Right atrium auricular region (tissue), 2 donors: ENCODE results near the gene PTPRD. TPM values are rescaled to one million over a fixed set of nuclear protein-coding genes. Genes with fewer than 3 reads are reported as not detected.

Experiments used
- DNase-seq: peaks from one replicate; pipeline ENCODE4 v3.0.0-alpha.2; 2019; ENCODE audit warnings: low spot score
- H3K27ac ChIP-seq, 2 donors: fragments of 200-600 bp; sonication (generic); 1 replicate in 1 of 2; 2 replicates in 1 of 2; pipeline ENCODE4 v1.5.1; 2016 to 2019
- H3K27me3 ChIP-seq, 2 donors: fragments of 200-600 bp; sonication (generic); one replicate each; pipeline versions ENCODE4 v1.5.1 to v1.6.0; 2017 to 2019
- H3K36me3 ChIP-seq: fragments of 200-600 bp; sonication (generic); one replicate; pipeline ENCODE4 v1.5.1; 2016
- H3K4me1 ChIP-seq, 2 donors: fragments of 200-600 bp; sonication (generic); one replicate each; pipeline versions ENCODE4 v1.5.1 to v1.6.0; 2017 to 2019
- H3K4me3 ChIP-seq, 2 donors: fragments of 200-600 bp; sonication (generic); 1 replicate in 1 of 2; 2 replicates in 1 of 2; pipeline ENCODE4 v1.5.1; 2017 to 2019; ENCODE audit warnings: mild to moderate bottlenecking in 1 of 2, moderate library complexity in 1 of 2
- H3K9me3 ChIP-seq, 2 donors: fragments of 200-600 bp; sonication (generic); one replicate each; pipeline ENCODE4 v1.5.1; 2019
- CTCF ChIP-seq, 2 donors: fragments of 200-600 bp; sonication (generic); IDR thresholded peaks; one replicate each; pipeline ENCODE4 v1.5.1; 2019; ENCODE audit warnings: antibody characterized with exemption in 2 of 2
- total RNA-seq, 2 donors: library from RNA; depleted of rRNA; stranded (reverse); fragments of >200 nt; gene quantifications; one replicate each; pipeline ENCODE4 v1.1.0, GENCODE V29; 2016

Gene PTPRD
- total RNA-seq, 2 donors from 2014 or later = 5.5 to 6.6 TPM

GRCh38 chr9:8337834-8338766 lies 2274.7 kb downstream of the PTPRD start:
- no peaks in the 10 kb centered on the region for H3K36me3 ChIP-seq

GRCh38 chr9:8332871-8333270 lies 2279.9 kb downstream of the PTPRD start:
- Histone ChIP-seq H3K9me3 (no peaks in the 10 kb centered on the region), H3K36me3 (no peaks in the 10 kb centered on the region), H3K4me3 (no peak overlapping the region), H3K27ac (no peak overlapping the region), H3K4me1 (no peaks in the 10 kb centered on the region), H3K27me3 (no peaks in the 10 kb centered on the region)
- no peak for DNase-seq
- TF ChIP-seq CTCF (IDR thresholded peaks at IDR 0.05) = no peak

More at GRCh38 chr9:8337834-8338766, 2274.7 kb downstream of the PTPRD start:
- Histone ChIP-seq H3K27me3 (no peaks in the 10 kb centered on the region), H3K9me3 (no peaks in the 10 kb centered on the region), H3K4me1 (no peaks in the 10 kb centered on the region), H3K4me3 (no peak overlapping the region), H3K27ac (no peak overlapping the region)
- no peak for DNase-seq
- TF ChIP-seq CTCF (IDR thresholded peaks at IDR 0.05) = no peak

GRCh38 chr9:8332331-8332650 lies 2280.5 kb downstream of the PTPRD start:
- H3K27ac ChIP-seq = no peak overlapping the region
- no peaks in the 10 kb centered on the region for H3K36me3 ChIP-seq
- H3K4me1 ChIP-seq = no peaks in the 10 kb centered on the region
- no peaks in the 10 kb centered on the region for H3K9me3 ChIP-seq
- TF ChIP-seq CTCF (IDR thresholded peaks at IDR 0.05) = no peak
- H3K4me3 ChIP-seq = no peak overlapping the region
- H3K27me3 ChIP-seq = no peaks in the 10 kb centered on the region
- no peak for DNase-seq

GRCh38 chr9:8331507-8332330 lies 2281.1 kb downstream of the PTPRD start:
- H3K4me3 ChIP-seq = no peak overlapping the region
- no peak for TF ChIP-seq CTCF (IDR thresholded peaks at IDR 0.05)
- DNase-seq = no peak
- no peaks in the 10 kb centered on the region for H3K9me3 ChIP-seq
- H3K27me3 ChIP-seq = no peaks in the 10 kb centered on the region
- H3K36me3 ChIP-seq = no peaks in the 10 kb centered on the region
- no peak overlapping the region for H3K27ac ChIP-seq
- no peaks in the 10 kb centered on the region for H3K4me1 ChIP-seq

- Histone ChIP-seq H3K9me3 (no peaks in the 10 kb centered on the region), H3K4me3 (no peak overlapping the region), H3K27ac (no peak overlapping the region), H3K4me1 (no peaks in the 10 kb centered on the region), H3K27me3 (no peaks in the 10 kb centered on the region), H3K36me3 (no peaks in the 10 kb centered on the region)
- no peak for TF ChIP-seq CTCF (IDR thresholded peaks at IDR 0.05)
- no peak for DNase-seq
Measured at GRCh38 chr9:8329561-8330283, 2283.1 kb downstream of the PTPRD start.
